SW 1271 (cell line): ENCODE measurements around the gene ABCB10.
"Not testable (repeated sequence)": the region's sequence is repeated elsewhere in the genome, so short reads cannot be mapped to it uniquely, and the experiment has no call there.

Experiments
- DNase-seq, 2 experiments: peaks; one replicate each; lab custom pipeline; 2025; lab: John Stamatoyannopoulos, UW

Gene ABCB10

DNA sequence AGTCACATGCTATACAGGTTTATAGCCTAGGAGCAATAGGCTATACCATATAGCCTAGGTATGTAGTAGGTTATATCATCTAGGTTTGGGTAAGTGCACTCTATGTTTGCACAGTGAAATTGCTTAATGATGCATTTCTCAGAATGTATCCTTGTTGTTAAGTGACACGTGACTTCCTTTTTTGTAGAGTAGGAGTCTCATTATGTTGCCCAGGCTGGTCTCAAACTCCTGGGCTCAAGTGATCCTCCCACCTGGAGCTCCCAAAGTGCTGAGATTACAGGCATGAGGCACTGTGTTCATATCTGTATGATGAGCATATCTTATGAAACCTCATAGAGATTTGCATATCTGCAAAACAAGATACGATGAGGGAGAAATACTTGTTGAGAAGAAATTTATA is 13.8 kb upstream of the ABCB10 start:
- no peak for DNase-seq

DNA sequence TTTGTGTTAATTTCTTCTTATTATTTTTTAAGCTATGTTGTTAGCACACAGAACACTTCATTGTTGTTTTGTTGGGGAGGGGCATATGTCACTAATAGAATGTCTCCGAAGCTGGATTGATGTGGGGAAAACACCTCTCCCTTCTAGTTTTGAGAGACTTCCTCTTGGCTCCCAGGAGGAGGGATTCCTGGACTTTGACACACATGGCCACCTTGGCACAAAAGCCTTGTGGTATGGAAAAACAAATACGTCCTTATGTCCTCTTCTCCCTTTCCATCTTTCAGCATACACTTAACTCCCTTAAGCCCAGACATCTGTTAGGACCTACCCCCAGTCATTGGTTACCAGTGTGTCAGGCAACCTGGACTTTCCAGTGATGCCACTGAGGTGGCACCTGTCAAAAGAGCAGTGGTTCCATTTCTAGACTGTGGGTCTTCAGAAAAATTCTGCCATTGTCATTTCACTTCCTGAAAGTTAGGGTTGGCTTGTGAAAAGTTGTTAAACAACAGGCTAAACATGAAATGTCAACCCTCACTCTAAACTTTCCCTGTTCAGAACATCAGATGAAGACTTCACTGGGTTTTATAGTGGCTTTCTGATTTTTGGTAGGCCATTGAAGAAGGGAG is 12.5 kb upstream of the ABCB10 start:
- DNase-seq = no peak

DNA sequence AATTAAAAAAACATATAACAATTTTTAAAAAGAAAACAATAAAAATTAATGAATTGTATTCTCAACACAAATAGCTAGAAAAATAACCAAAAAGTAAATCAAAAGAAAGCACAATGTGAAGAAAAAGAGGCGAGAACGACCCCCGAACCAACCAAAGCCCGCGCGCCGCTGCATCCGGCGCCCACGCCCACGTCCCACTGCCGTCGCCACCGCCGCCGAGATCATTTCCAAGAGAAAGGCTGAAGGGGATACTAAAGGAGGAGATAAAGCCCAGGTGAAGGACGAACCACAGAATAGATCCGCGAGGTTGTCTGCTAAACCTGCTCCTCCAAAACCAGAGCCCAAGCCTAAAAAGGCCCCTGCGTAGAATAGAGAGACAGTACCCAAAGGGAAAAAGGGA is 11.8 kb upstream of the ABCB10 start:
- DNase-seq = no peak

DNA sequence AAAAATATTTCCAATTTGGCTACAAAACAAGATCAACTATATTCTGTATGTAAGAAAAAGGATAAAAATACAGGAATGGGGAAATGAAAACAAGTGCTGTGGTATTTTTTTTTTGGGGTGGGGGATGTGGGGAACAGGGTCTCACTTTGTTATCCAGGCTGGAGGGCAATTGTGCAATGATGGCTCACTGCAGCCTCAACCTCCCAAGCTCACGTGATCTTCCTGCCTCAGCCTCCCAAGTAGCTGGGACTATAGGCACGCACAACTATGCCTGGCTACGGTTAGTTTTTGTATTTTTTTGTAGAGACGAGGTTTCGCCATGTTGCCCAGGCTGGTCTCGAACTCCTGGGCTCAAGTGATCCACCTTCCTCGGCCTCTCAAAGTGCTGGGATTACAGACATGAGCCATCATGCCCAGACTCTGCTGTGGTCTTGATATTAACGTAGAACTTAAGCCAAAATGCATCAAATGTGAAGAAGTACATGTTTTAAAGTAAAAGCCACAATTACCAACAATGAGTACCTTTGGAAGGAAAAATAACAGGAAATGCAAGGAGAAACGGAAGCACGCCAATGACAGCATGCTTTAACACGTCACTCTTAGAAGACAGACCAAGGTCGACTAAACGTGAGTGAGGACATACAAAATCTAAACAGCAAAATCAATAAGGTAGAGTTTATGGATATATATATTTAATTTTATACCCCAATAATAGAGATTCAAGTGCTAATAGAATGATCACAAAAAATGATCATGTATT is 8.8 kb upstream of the ABCB10 start:
- no peak for DNase-seq

DNA sequence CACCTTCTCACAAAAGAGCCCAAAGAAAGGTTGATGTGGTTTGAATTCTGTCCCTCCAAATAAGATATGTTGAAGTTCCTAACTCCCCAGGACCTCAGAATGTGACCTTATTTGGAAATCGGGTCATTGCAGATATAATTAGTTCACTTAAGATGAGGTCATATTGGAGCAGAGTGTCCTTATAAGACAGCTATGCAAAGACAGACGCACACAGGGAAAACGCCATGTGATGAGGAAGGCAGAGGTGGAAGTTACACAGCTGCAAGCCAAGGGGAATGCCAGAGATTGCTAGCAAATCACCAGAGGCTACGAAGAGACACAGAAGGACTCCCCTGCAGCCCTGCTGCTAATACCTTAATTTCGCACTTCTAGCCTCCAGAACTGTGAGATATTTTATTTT is 5.2 kb upstream of the ABCB10 start:
- DNase-seq = no peak

DNA sequence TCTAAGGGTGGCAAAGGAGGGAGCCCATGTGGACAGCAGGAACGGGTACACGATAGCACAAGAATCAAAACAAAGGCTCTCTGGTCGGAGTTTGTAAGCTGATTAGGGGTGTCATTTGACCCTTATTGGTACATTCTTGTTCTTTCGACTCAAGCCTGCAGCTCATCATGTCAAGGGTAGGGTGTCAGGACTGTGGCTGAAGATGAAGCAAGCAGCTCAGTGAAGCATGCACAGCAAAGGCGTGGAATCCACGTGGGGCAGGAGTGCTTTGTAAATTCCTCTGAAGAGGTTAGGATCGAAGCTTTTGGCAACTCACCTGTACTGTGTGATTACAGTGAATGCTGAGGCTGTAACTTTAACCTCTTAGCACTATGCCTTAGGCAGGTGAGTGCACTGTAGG is 4.7 kb upstream of the ABCB10 start:
- DNase-seq = no peak

DNA sequence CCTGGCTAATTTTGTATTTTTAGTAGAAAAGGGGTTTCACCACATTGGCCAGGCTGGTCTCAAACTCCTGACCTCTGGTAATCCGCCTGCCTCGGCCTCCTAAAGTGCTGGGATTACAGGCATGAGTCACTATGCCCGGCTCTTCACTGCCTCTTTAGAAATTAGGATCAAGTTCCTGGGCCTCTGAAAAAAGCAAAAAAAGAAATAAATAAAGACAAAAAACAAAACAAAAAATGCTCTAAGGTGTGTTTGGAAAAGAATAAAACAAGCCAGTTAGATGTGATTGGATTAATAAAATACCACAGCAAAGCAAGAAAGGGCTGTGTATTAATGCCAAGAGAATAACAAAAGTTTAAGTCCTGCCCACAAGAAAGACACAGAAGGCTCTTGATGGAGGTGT is 4.2 kb upstream of the ABCB10 start:
- no peak for DNase-seq

DNA sequence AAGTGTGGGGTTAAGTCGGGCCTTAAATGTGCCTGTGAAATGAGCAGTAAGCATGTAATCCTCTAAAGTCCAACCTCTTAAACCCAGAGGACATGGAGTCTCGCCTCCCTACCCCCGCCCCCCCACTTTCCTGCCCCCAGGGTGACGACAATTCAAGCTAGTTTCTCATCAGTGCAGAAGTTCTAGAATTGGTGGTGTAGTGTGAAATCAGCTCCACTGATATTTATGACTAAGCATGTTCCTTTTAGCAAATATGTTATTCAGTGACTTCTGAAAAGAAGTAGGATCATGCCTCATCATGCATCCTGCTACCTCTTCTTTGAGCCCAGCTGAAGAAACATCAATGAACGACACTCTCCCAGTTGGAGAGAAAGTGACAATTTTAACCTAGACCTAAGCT is 2.6 kb upstream of the ABCB10 start:
- no peak for DNase-seq

DNA sequence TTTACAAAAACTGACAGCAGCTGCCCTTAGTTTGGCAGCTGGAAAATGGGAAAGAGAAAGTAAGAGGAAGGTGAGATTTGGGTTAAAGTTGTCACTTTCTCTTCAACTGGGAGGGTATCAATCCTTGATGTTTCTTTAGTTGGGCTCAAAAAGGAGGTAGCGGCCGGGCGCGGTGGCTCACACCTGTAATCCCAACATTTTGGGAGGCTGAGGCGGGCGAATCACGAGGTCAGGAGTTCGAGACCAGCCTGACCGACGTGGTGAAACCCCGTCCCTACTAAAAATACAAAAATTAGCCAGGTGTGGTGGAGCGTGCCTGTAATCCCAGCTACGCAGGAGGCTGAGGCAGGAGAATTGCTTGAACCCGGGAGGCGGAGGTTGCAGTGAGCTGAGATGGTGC is 1.6 kb upstream of the ABCB10 start:
- DNase-seq = not testable (repeated sequence)

DNA sequence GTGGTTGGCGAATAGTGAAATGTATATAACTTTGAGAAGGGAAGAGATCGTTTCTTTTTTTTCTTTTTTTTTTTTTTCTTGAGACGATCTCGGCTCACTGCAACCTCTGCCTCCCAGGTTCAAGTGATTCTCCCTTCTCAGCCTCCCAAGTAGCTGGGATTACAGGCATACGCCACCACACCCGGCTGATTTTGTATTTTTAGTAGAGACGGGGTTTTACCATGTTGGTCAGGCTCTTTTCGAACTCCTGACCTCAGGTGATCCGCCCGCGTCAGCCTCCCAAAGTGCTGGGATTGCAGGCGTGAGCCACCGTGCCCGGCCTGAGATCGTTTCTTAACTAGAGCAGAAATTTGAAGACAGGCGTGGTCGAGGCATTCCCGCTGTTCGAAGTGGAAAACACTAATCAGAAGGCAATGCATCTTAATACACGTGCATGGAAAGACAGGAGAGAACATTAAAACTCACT is 862 bp upstream of the ABCB10 start:
- DNase-seq = not testable (repeated sequence)

DNA sequence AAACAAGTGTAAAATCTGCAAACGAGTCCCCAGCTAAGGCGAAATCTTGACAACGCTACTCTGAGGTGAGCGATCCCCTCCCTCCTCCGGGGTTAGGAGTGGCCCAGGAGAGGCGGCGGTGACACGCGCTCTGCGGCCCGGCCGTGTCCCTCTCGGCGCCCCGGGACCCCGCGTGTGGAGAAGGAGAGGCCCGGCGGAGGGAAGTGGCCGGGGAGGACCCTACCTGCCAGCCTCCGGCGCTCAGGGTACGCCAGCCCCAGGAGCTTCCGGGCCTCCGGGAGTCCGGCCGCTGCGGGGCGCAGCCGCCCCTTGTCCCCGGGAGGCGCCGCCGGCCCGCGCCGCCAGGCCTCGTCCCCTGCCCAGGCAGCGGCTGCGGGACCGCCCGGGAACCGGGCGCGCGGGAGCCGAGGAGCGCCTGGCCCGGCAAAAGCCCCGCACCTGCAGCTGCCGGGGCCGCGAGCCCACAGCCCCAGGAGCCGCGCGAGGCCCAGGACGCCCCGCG is 543 bp downstream of the ABCB10 start:
- no peak for DNase-seq

DNA sequence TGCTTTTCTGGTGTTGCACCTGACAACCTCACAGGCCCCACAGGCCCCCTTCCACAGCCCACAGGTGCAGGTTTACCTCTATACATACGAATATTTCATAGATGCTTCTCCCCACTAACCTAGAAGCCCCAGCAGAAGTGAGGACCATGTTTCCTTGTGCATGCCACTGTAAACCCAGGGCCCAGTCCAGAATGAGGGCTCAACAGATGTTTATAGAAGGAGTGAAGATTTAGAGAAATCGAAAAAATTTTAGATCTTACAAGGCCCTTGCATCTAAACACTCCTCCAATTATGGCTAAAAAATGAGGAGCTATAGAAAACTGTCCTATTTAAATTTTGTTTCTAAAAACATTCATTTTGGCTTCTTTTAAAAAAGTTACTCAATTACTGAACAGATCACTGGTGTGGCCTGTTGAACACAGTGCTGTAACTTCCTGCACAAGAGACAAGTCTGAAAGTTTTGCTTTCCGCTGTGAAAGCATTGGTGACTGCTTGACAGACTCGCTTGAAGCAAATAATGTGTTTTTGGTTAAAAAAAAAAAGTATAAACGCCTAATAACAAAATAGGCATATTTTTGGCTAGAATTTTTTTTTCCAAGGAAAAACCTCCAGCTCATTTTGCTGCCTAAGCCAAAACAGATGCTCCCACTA is 1.2 kb downstream of the ABCB10 start:
- no peak for DNase-seq

DNA sequence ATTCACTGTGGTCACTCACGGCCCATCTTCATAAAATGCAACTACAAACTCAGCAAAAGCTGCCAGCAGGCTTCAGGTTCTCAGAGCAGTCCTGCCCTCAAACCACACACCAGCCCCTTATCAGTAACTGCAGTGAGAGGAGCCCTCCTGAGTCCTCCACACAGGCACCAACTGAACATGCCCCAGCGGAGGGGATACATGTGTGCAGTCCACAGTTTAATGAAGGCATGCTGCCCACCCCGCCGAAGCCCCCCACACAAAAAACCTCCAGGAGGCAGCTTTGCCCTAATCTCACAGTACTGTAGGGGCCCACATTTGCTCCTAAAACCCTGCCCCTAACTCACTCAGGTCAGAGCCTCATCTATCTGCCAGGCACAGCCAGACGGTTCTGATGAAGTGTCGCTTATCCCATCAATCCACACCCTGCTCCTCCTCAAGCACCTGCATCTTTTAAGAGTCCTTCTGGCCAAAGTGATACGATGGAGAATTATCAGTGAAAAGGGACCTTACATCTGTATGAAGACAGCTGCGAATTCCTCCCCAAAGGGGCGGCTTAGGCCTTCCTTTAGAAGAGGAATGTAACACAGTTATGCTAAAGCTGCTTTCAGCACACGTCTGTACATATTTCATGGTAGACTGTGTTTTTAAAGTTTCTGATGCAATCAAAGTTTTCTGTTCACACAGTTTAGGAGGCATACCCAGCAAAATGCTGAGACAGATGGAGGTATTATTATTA is 3.5 kb downstream of the ABCB10 start:
- no peak for DNase-seq

DNA sequence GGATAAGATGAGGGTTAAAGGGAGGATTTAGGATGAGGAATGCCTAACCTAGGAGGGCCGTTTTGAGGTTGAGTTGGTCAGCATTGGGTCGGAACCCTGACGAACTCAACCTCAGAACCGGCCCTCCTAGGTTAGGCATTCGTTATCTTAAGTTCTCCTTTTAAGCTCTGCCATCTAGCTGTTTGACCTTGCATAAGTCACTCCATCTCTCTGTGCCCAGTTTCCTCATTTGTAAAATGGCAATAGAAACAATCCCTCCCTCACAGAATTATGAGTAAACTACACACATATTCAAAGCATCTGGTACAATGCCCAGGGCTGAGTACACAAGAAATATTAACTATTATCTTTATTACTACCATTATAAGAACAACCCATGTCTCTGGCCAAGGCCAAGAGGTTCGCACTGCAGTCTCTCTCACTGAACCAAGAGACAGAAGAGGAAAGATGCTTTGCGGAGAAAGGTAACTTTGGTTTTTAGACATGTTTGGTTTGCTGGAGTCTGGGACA is 4.8 kb downstream of the ABCB10 start:
- no peak for DNase-seq

DNA sequence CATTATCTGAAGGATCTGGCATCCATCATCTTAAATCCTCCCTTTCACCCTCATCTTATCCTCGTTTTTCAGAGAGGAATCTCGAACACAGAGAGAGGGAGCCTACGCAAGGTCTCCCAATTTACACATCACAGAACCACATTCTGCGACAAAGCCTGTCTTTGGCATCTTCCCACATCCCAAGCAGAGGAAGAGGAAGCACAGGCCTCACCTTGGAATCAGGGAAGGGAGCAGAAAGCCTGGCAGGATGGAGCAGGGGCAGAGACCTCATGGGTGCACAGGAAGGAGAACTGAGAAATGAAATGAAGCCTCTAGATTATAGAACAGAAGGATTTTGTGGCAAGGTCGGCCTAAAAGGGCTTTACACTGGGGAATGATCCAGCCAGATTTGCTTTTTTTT is 5.8 kb downstream of the ABCB10 start:
- no peak for DNase-seq

DNA sequence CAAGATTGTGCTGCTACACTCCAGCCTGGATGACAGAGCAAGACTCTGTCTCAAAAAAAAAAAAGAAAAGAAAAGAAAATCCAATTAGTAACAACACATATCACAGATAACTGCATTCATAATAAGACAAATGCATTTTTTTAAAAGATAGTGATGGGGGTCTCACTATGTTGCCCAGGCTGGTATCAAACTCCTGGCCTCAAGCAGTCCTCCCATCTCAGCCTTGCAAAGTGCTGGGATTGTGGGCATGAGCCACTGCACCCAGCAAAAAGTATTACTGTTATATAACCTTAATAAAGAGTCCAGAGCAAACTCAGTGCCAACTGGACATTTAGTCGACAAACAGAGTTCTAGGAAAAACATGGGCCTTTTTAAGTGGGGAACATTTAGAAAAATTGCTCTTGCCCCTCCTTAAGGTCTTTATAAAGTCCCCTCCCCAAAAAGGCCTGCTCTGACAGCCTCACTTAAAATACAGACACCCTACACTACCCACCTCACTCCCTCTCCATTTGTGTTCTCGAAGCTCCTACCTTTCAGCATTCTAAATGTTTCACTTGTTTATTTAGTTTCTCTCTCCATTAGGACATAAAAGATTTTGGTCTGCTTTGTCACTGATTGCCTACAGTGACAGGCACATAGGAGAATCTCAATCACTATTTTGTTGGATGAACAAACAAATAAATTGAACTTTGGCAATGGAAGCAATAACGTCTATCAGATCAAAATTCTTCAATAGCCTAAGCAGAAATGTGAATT is 7.5 kb downstream of the ABCB10 start:
- no peak for DNase-seq

DNA sequence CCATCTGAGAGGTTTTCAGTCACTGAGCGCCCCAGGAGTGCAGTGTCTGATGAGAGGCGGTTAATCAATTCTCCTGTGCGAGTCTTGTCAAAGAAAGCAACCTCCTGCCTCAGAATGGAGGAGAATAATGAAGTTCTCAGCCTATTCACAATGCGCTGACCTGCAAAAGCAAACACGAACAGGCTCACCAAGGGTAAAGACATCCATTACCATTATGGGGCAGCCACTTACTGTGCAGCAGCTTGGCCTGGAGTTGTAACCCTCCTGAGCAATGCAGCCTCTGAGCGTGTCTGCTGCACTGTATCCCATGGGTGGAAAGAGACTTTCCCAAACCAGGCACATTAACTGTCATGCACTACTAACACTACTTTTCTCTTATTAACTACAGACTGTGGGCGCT is 11.0 kb downstream of the ABCB10 start:
- DNase-seq = no peak

DNA sequence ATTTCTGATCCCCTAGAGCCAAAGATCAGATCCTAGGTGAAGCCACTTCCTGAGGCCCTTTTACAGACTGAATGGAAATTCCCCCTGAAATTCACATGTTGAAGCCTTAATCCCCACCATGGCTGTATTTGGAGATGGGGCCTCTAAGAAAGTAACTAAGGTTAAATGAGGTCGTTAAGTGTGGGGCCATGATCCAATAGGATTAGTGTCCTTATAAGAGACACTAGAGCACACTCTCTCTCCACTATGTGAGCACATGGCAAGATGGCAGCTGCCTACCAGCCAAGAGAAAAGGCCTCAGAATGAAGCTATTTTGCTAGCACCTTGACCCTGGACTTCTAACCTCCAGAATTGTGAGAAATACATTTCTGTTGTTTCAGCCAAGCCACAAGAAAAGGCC is 13.9 kb downstream of the ABCB10 start:
- no peak for DNase-seq

DNA sequence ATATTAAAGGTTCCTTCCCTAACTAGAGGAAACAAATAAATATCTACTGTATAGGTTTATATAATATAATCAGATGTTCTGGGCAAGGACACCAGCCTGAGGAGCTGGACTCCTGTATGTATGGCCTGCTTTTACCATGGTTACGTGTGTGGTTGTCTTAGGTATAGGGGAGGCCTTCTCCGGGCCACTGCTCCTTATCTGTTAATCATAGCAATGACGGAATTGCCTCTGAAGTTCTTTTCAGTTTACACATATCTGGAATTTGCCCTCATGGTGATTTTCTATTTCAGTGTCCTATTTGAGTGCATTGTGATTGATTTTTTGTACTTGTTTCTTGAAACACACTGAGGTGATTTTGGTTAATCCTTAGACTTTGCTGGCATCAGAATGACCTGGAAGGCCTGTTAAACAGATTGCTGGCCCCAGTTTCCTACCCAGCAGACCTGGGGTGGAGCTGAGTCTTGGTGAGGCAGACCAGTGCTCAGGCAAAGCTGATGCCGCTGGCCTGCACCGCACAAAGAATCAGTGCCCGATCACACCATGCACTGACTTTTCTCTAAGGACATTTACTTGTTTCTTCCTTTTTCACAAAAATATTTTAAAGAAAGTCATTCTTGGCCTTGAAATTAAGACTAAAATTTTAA is 18.5 kb downstream of the ABCB10 start:
- no peak for DNase-seq

DNA sequence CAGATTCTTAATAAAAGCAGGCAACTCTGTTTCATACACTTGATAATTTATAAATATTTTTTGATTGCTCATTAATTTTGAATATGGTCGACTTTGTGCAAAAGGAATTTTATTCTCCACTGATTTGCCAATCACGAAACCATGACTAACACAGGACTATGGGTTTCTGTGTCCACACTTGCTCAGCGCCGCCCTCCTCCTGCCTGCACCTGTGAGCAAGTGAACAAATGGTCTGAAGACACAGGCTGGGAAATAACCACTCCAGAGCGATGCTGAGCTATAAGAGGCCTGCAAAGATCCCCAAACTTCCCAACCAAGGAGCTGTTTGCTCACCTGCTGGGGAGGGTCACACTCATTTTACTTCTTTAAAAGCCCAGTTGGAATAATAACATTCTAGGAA is 19.6 kb downstream of the ABCB10 start:
- no peak for DNase-seq

DNA sequence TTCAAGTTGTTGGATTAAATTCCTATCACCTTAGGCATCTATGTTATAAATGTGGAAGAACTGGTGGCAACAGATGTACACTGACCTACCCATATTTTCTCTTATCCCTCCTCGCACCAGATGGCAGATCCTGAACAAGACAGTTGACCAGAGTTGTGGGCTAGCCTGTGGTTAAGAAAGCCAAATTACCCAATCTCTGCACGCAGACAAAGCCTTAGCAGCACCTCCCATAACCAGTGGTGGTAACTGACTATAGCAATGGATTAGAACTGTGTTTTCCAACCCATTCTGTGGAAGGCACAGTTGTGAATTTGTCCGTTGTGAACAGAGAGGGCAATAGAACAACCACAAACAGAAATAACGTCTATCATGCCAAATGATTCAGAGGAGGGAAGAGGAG is 20.6 kb downstream of the ABCB10 start:
- no peak for DNase-seq
